Measurements from ENCODE around the gene POU3F3. TPM values are rescaled to one million over a fixed set of nuclear protein-coding genes. Genes with fewer than 3 reads are reported as not detected.

The POU3F3 gene
- total RNA-seq, 4 donors from 2014 or later, result 0.20 to 25.6 (median 13.5) TPM; not detected in 1

DNA sequence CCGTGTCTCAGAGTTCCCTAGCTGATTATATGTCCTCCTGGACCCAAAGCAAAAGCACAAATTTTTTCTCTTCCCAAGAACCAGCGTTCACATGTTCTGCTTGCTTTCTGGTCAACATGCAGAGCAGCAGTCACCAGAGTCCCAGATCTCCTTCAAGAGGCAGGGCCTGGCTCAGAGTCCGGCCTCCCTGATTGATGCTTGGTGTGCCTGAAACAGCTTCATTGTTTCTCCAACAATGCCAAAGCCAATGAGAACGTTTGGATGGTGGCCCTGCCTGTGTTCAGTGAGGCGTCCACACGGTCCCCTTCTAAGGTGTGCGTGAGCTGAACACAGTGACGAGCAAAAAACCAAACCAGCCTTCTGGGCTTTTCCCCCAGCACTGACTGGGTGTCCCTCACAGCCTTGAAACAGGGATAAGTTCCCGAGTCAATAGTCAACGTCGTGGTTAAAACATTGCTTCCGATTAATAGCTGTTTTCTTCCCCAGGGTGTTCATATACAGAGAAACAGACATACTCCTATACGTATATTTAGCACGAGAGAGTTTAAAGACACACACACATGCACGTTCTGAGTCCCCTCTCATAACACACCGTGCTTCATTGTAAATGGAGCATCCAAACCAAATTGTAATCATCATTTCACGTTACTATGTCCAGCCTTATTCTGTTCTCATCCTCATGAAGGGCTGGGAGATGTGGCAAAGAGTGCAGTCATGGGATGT, 19.3 kb upstream of the POU3F3 start:
- Histone ChIP-seq H3K36me3 (no peaks in the 10 kb centered on the region), H3K9me3 (no peaks in the 10 kb centered on the region), H3K27ac (no peak overlapping the region), H3K4me3 (no peak overlapping the region), H3K27me3 (peaks cover 19% of the 10 kb centered on the region), H3K4me1 (no peaks in the 10 kb centered on the region)
- 77 to 94% methylated on average over 8 to 15 of the region's 17 CpGs for WGBS, 2 donors (ENCODE audit: low coverage in 1 of 2)
- TF ChIP-seq POLR2A (IDR thresholded peaks at IDR 0.05) (no peak), POLR2AphosphoS5 (IDR thresholded peaks at IDR 0.05) (no peak), EP300 (IDR thresholded peaks at IDR 0.05) (no peak), CTCF (IDR thresholded peaks at IDR 0.05) (no peak)
- no peak for ATAC-seq

DNA sequence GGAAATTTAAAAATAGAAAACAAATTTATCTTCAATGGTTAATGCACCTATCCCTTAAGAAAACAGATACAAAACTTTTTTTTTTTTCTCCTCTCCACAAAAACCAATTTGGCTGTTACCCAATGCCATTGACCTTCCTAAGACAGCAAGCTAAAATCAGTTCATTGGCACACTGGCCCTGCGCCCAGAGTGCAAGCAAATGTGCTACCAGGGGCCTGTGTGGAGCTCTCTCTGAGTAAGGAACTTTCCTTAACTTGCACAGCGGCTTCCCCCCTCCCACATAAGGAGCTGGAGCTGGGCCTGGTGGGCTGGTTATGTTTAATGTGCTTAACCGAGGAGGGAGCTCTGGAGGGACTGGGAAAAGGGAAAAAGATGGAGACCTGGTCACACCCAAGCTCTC, 17.6 kb upstream of the POU3F3 start:
- Histone ChIP-seq H3K9me3 (no peaks in the 10 kb centered on the region), H3K27ac (no peak overlapping the region), H3K36me3 (no peaks in the 10 kb centered on the region), H3K27me3 (peaks cover 22% of the 10 kb centered on the region), H3K4me1 (no peaks in the 10 kb centered on the region), H3K4me3 (no peak overlapping the region)
- TF ChIP-seq CTCF (IDR thresholded peaks at IDR 0.05) (no peak), EP300 (IDR thresholded peaks at IDR 0.05) (no peak), POLR2A (IDR thresholded peaks at IDR 0.05) (no peak), POLR2AphosphoS5 (IDR thresholded peaks at IDR 0.05) (no peak)
- 65 to 76% methylated on average over 2 of the region's 3 CpGs for WGBS, 2 donors (ENCODE audit: low coverage in 1 of 2)
- ATAC-seq, result no peak

DNA sequence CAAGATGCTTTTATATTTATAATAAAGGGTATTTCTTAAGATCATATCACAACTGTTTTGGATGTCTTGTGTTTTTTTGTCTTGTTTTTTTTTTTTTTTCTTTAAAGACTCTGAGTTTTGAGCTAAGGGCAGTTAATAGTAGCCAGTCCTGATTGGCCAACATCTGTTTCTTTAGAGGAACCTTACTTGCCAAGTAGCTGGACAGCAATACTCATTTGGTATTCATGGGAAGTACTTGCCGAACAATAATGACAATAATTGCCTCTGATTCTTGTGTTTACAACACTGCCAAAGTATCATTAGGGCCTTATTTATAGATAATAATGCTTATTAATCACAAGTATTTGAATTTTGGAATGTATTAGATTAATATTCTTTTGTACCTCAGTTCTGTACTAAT, 17.1 kb upstream of the POU3F3 start:
- Histone ChIP-seq H3K4me3 (no peak overlapping the region), H3K9me3 (no peaks in the 10 kb centered on the region), H3K4me1 (no peaks in the 10 kb centered on the region), H3K27me3 (peaks cover 28% of the 10 kb centered on the region), H3K27ac (no peak overlapping the region), H3K36me3 (no peaks in the 10 kb centered on the region)
- WGBS, 2 donors (ENCODE audit: low coverage in 1 of 2), result 80% methylated on average over 1 of the region's 1 CpG; no CpG with 5 or more reads in 1 of the 2 donors
- TF ChIP-seq POLR2A (IDR thresholded peaks at IDR 0.05), result no peak
- TF ChIP-seq CTCF (IDR thresholded peaks at IDR 0.05), result no peak
- TF ChIP-seq POLR2AphosphoS5 (IDR thresholded peaks at IDR 0.05), result no peak
- no peak for TF ChIP-seq EP300 (IDR thresholded peaks at IDR 0.05)
- ATAC-seq, result no peak

DNA sequence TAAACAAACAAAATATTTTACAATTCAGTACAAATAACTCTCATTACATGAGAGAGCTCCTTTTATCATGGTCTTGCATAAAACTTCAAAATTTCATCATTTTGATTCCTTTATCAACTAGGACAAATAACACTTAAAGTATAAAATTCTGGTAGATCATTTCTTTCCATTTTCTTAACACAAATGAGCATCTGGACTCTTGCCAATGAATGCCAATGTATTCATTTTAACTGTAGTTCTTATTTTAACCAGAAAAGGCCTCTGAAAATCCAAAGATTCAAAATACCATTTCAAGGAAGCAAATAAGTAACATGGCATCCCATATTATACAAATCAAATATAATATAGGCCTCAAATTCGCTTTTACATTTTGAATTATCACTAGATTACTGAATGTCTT, 13.8 kb upstream of the POU3F3 start:
- H3K9me3 ChIP-seq, result no peaks in the 10 kb centered on the region
- no peak for TF ChIP-seq CTCF (IDR thresholded peaks at IDR 0.05)
- no peak for TF ChIP-seq EP300 (IDR thresholded peaks at IDR 0.05)
- TF ChIP-seq POLR2AphosphoS5 (IDR thresholded peaks at IDR 0.05), result no peak
- TF ChIP-seq POLR2A (IDR thresholded peaks at IDR 0.05), result no peak
- H3K4me1 ChIP-seq, result peaks cover 0 to 32% (median 8%) of the 10 kb centered on the region in 3 donors
- H3K36me3 ChIP-seq, result no peaks in the 10 kb centered on the region
- no peak overlapping the region for H3K27ac ChIP-seq
- no peak overlapping the region for H3K4me3 ChIP-seq
- no peak for ATAC-seq
- 88 to 92% methylated on average over 1 of the region's 1 CpG for WGBS, 2 donors (ENCODE audit: low coverage in 1 of 2)
- H3K27me3 ChIP-seq, result peaks cover 52% of the 10 kb centered on the region
